K562 (cell line): ENCODE data around the gene TMEM144. TPM values are rescaled to one million over a fixed set of nuclear protein-coding genes. Genes with fewer than 3 reads are reported as not detected.

Experiments
- ATAC-seq: fragments of 200-7000 bp; cut with Tn5 transposase; 3 replicates; pipeline ENCODE4 v1.9.1; 2020; ENCODE audit warnings: moderate library complexity
- BruUV-seq: library from RNA; stranded (reverse); fragments of 400-500 nt; replicated peaks from 2 replicates; lab custom pipeline; 2021; lab: Mats Ljungman, UMichigan
- CTCF ChIA-PET: fragments of 300-600 bp; formaldehyde crosslinking; extraction: SDS; loops from one replicate; lab custom pipeline; 2021; ENCODE audit warnings: low intra/inter-chr PET ratio; lab: Yijun Ruan, JAX
- POLR2A ChIA-PET: fragments of 300-600, 350-650 bp; sonication (Branson Sonifier 250); formaldehyde crosslinking; extraction: SDS; loops from one replicate; lab custom pipeline; 2021; ENCODE audit warnings: antibody characterized with exemption, inconsistent platforms; lab: Yijun Ruan, JAX
- DNase-seq, 4 experiments: peaks; one replicate each; pipeline versions ENCODE4 v3.0.0 to v3.0.0-alpha.2; 2011 to 2018; ENCODE audit warnings: low spot score in 3 of 4, mixed read lengths in 3 of 4; ENCODE audit errors: extremely low read depth in 1 of 4
- FAIRE-seq: peaks from 2 replicates; lab custom pipeline; 2011; peaks lifted over from hg19 to GRCh38; lab: Jason Lieb, UNC
- H2AFZ ChIP-seq: 2 replicates; pipeline ENCODE4 v1.6.0; 2011; ENCODE audit warnings: low read depth, low read length, control low read depth, inconsistent platforms
- H3K27ac ChIP-seq: fragments of 200-600 bp; 3 replicates; pipeline ENCODE4 v1.8.0; 2011; ENCODE audit warnings: low read depth, mild to moderate bottlenecking, control low read depth, inconsistent platforms, low read length, moderate library complexity, mixed read lengths; ENCODE audit errors: extremely low read depth
- H3K27me3 ChIP-seq, 2 experiments: fragments of 300-600 bp in 1 of 2; 2 replicates in 1 of 2; 3 replicates in 1 of 2; pipeline versions ENCODE4 v1.6.0 to v1.8.0; 2011; ENCODE audit warnings: inconsistent platforms in 2 of 2, low read length in 2 of 2, mild to moderate bottlenecking in 1 of 2, mixed read lengths in 1 of 2, moderate library complexity in 1 of 2; ENCODE audit not compliant: control insufficient read depth in 2 of 2, insufficient read depth in 2 of 2
- H3K36me3 ChIP-seq: fragments of 300-600 bp; 3 replicates; pipeline ENCODE4 v1.8.0; 2011; ENCODE audit warnings: mild to moderate bottlenecking, low read length, inconsistent platforms; ENCODE audit not compliant: control insufficient read depth, insufficient read depth
- H3K4me1 ChIP-seq, 2 experiments: fragments of 200-600 bp in 1 of 2; replicated peaks in 1 of 2; 2 replicates in 1 of 2; 3 replicates in 1 of 2; pipeline versions ENCODE4 v1.5.1 to v1.8.0; 2011; ENCODE audit warnings: inconsistent platforms in 2 of 2, low read length in 2 of 2, mild to moderate bottlenecking in 1 of 2, mixed read lengths in 1 of 2, moderate library complexity in 1 of 2; ENCODE audit not compliant: control insufficient read depth in 2 of 2, insufficient read depth in 2 of 2
- H3K4me2 ChIP-seq: 2 replicates; pipeline ENCODE4 v1.6.1; 2011; ENCODE audit warnings: low read length, control low read depth, inconsistent platforms, mixed read lengths; ENCODE audit not compliant: insufficient read depth
- H3K4me3 ChIP-seq: fragments of 200-600 bp; sonication (generic), shearing (Covaris generic); 2 replicates; pipeline ENCODE4 v1.5.1; 2016; ENCODE audit warnings: control low read depth, inconsistent platforms
- H3K79me2 ChIP-seq: fragments of 200-600 bp; 3 replicates; pipeline ENCODE4 v1.8.0; 2011; ENCODE audit warnings: low read length, inconsistent platforms; ENCODE audit not compliant: control insufficient read depth, insufficient read depth
- H3K9ac ChIP-seq, 2 experiments: 2 replicates each; pipeline versions ENCODE4 v1.6.0 to v1.6.1; 2011; ENCODE audit warnings: low read depth in 2 of 2, low read length in 2 of 2, control low read depth in 1 of 2, inconsistent platforms in 1 of 2, mild to moderate bottlenecking in 1 of 2, mixed read lengths in 1 of 2; ENCODE audit not compliant: insufficient read depth in 1 of 2
- H3K9me1 ChIP-seq: one replicate; pipeline ENCODE4 v1.6.0; 2011; ENCODE audit warnings: inconsistent platforms, mild to moderate bottlenecking, low read length, moderate library complexity; ENCODE audit not compliant: control insufficient read depth, insufficient read depth
- H3K9me3 ChIP-seq: replicated peaks from 2 replicates; pipeline ENCODE4 v1.5.1; 2011; ENCODE audit warnings: low read depth, low read length, inconsistent platforms; ENCODE audit not compliant: control insufficient read depth, insufficient read depth
- H4K20me1 ChIP-seq: replicated peaks from 2 replicates; pipeline ENCODE4 v1.6.1; 2011; ENCODE audit warnings: low read length, inconsistent platforms, mixed read lengths; ENCODE audit not compliant: control insufficient read depth, insufficient read depth
- BRF1 ChIP-seq: IDR thresholded peaks from 3 replicates; pipeline ENCODE4 v1.6.1; 2011; ENCODE audit warnings: borderline replicate concordance, mild to moderate bottlenecking; ENCODE audit not compliant: insufficient read length; ENCODE audit errors: extremely low read depth
- EHMT2 ChIP-seq: fragments of 450-650 bp; IDR thresholded peaks from 2 replicates; pipeline ENCODE4 v1.6.1; 2018; ENCODE audit warnings: antibody characterized with exemption
- HIVEP1 ChIP-seq: fragments of 250-450 bp; sonication (Bioruptor Pico); IDR thresholded peaks from 2 replicates; pipeline ENCODE4 v1.4.0; 2020; ENCODE audit warnings: mild to moderate bottlenecking
- MIER1 ChIP-seq: fragments of 450-650 bp; IDR thresholded peaks from 2 replicates; pipeline ENCODE4 v1.6.1; 2016; ENCODE audit warnings: antibody characterized with exemption, mild to moderate bottlenecking, low read depth
- RUNX1 ChIP-seq: sonication (generic); IDR thresholded peaks from 2 replicates; pipeline ENCODE4 v1.6.1; 2016; ENCODE audit warnings: antibody characterized with exemption, low read depth
- ZBTB8A ChIP-seq: fragments of 450-650 bp; IDR thresholded peaks from 2 replicates; pipeline ENCODE4 v1.6.1; 2018; ENCODE audit warnings: mild to moderate bottlenecking, moderate library complexity; ENCODE audit not compliant: partially characterized antibody
- ZNF253 ChIP-seq: fragments of 250-450 bp; sonication (Bioruptor Pico); conservative IDR thresholded peaks from 2 replicates; pipeline ENCODE4 v1.6.1; 2021; ENCODE audit warnings: mild to moderate bottlenecking
- ZNF583 ChIP-seq: fragments of 250-450 bp; sonication (Bioruptor Pico); IDR thresholded peaks from 2 replicates; pipeline ENCODE4 v1.4.0; 2020
- WGBS: fragments of 100-300 bp; shearing (Covaris generic); methylation state at CpG from one replicate; pipeline ENCODE4 v1.1.6; 2016; ENCODE audit warnings: low coverage, mixed read lengths; ENCODE audit not compliant: insufficient coverage; ENCODE audit errors: missing lambda C conversion rate; 5-methylcytosine and 5-hydroxymethylcytosine counted together
- in situ Hi-C: fragments of 300-500 bp; cut with MboI; formaldehyde crosslinking; loops from 4 replicates; pipeline ENCODE4 v1.15.0; 2018; ENCODE audit warnings: inconsistent platforms, mixed read lengths
- intact Hi-C: fragments of 100-400 bp; cut with micrococcal nuclease; formaldehyde crosslinking; loops from 2 replicates; pipeline ENCODE4 v1.14.2; 2022
- polyA plus RNA-seq, 8 experiments: library from polyadenylated mRNA; depleted of rRNA in 4 of 8; stranded (reverse) in 5 of 8; unstranded in 3 of 8; fragments of >200 nt; fragmentation: Nextera tagmentation in 2 of 8; fragmentation: Illumina TruSeq in 1 of 8; extraction: Ambion mirVana in 2 of 8; extraction: Trizol in 1 of 8; gene quantifications; 2 replicates each; pipeline versions ENCODE4 v1.2.1 to v1.2.3, GENCODE V29; 2011 to 2014; ENCODE audit warnings: inconsistent platforms in 1 of 8, missing spikeins in 1 of 8
- total RNA-seq, 7 experiments: library from RNA; depleted of rRNA in 6 of 7; stranded (reverse); fragments of >200 nt in 6 of 7; fragmentation: Illumina TruSeq in 2 of 7; extraction: Trizol in 2 of 7; gene quantifications; 2 replicates each; pipeline versions ENCODE4 v1.2.1 to v1.2.3, GENCODE V29; 2011 to 2021; ENCODE audit warnings: low replicate concordance in 1 of 7
- TF ChIP-seq, protein P1 (sequence below): fragments of 200-600 bp; sonication (generic); IDR thresholded peaks from one replicate; pipeline ENCODE4 v1.6.1; 2012; ENCODE audit warnings: mild to moderate bottlenecking, low read depth, low read length, inconsistent platforms

The TMEM144 gene
- total and polyA plus RNA-seq, 9 of the 15 experiments (the other 6 are each of a cell fraction or from before 2014, with no cell fraction given): 4.0 to 12.0 (median 6.1) TPM

DNA sequence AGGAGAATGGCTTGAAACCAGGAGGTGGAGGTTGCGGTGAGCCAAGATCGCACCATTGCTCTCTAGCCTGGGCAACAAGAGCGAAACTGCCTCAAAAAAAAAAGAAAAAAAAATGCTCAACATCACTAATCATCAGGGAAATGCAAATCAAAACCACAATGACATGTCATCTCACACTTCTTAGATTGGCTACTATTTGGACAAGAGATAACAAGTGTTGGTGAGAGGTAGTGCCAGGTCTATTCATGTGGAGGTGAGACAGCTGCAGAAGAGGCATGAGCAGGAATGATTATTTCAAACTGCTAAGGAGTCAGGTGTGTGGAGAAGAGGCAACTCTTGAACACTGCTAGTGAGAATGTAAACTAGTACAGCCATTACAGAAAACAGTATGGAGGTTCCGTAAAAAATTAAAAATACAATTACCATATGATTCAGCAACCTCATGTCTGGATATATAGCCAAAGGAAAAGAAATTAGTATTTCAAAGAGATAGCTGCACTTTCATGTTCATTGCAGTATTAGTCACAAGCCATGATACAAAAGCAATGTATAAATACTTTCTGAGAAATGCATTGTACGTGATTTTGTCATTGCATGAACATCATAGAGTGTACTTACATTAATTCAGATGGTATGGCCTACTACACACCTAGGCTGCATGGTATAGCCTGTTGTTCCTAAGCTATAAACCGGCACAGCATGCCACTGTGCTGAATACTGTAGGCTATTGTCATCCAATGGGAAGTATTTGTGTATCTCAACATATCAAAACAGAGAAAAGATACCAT, 75.3 kb downstream of the TMEM144 start:
- H3K27me3 ChIP-seq: no peaks in the 10 kb centered on the region

More for the DNA sequence above, 75.3 kb downstream of the TMEM144 start:
- H3K4me1 ChIP-seq: peaks cover 0 to 4% of the 10 kb centered on the region in 2 experiments; a peak in 1 of 5 replicates
- ChIA-PET POLR2A (interaction anchor here (0.5 kb wide), 1 partner anchor 62 kb away, joined by 3 read pairs; no protein-coding TSS in a partner anchor), CTCF (no interaction called here)
- no peaks in the 10 kb centered on the region for H3K9me1 ChIP-seq
- no peak overlapping the region for H3K9ac ChIP-seq
- intact Hi-C loops: no loop called here
- no peaks in the 10 kb centered on the region for H3K36me3 ChIP-seq
- DNase-seq (no peak), ATAC-seq (no peak; the same call in 2 of the 3 replicates), FAIRE-seq (no peak)
- no peak for TF ChIP-seq ZBTB8A
- TF ChIP-seq, protein P1, sequence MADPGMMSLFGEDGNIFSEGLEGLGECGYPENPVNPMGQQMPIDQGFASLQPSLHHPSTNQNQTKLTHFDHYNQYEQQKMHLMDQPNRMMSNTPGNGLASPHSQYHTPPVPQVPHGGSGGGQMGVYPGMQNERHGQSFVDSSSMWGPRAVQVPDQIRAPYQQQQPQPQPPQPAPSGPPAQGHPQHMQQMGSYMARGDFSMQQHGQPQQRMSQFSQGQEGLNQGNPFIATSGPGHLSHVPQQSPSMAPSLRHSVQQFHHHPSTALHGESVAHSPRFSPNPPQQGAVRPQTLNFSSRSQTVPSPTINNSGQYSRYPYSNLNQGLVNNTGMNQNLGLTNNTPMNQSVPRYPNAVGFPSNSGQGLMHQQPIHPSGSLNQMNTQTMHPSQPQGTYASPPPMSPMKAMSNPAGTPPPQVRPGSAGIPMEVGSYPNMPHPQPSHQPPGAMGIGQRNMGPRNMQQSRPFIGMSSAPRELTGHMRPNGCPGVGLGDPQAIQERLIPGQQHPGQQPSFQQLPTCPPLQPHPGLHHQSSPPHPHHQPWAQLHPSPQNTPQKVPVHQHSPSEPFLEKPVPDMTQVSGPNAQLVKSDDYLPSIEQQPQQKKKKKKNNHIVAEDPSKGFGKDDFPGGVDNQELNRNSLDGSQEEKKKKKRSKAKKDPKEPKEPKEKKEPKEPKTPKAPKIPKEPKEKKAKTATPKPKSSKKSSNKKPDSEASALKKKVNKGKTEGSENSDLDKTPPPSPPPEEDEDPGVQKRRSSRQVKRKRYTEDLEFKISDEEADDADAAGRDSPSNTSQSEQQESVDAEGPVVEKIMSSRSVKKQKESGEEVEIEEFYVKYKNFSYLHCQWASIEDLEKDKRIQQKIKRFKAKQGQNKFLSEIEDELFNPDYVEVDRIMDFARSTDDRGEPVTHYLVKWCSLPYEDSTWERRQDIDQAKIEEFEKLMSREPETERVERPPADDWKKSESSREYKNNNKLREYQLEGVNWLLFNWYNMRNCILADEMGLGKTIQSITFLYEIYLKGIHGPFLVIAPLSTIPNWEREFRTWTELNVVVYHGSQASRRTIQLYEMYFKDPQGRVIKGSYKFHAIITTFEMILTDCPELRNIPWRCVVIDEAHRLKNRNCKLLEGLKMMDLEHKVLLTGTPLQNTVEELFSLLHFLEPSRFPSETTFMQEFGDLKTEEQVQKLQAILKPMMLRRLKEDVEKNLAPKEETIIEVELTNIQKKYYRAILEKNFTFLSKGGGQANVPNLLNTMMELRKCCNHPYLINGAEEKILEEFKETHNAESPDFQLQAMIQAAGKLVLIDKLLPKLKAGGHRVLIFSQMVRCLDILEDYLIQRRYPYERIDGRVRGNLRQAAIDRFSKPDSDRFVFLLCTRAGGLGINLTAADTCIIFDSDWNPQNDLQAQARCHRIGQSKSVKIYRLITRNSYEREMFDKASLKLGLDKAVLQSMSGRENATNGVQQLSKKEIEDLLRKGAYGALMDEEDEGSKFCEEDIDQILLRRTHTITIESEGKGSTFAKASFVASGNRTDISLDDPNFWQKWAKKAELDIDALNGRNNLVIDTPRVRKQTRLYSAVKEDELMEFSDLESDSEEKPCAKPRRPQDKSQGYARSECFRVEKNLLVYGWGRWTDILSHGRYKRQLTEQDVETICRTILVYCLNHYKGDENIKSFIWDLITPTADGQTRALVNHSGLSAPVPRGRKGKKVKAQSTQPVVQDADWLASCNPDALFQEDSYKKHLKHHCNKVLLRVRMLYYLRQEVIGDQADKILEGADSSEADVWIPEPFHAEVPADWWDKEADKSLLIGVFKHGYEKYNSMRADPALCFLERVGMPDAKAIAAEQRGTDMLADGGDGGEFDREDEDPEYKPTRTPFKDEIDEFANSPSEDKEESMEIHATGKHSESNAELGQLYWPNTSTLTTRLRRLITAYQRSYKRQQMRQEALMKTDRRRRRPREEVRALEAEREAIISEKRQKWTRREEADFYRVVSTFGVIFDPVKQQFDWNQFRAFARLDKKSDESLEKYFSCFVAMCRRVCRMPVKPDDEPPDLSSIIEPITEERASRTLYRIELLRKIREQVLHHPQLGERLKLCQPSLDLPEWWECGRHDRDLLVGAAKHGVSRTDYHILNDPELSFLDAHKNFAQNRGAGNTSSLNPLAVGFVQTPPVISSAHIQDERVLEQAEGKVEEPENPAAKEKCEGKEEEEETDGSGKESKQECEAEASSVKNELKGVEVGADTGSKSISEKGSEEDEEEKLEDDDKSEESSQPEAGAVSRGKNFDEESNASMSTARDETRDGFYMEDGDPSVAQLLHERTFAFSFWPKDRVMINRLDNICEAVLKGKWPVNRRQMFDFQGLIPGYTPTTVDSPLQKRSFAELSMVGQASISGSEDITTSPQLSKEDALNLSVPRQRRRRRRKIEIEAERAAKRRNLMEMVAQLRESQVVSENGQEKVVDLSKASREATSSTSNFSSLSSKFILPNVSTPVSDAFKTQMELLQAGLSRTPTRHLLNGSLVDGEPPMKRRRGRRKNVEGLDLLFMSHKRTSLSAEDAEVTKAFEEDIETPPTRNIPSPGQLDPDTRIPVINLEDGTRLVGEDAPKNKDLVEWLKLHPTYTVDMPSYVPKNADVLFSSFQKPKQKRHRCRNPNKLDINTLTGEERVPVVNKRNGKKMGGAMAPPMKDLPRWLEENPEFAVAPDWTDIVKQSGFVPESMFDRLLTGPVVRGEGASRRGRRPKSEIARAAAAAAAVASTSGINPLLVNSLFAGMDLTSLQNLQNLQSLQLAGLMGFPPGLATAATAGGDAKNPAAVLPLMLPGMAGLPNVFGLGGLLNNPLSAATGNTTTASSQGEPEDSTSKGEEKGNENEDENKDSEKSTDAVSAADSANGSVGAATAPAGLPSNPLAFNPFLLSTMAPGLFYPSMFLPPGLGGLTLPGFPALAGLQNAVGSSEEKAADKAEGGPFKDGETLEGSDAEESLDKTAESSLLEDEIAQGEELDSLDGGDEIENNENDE: no peak
- TF ChIP-seq ZNF253 (CRISPR knock-in tag): no peak
- TF ChIP-seq ZNF583 (CRISPR knock-in tag): no peak
- TF ChIP-seq EHMT2: no peak
- TF ChIP-seq HIVEP1 (CRISPR knock-in tag): no peak
- no peak for TF ChIP-seq BRF1
- no peak for TF ChIP-seq MIER1
- TF ChIP-seq RUNX1: no peak
- no TSS peak for BruUV-seq
- H3K4me2 ChIP-seq: no peak overlapping the region
- H2AFZ ChIP-seq: 0 out of 2 replicates have a peak overlapping the region, but pooled peaks have one; percentile 12
- H3K79me2 ChIP-seq: no peaks in the 10 kb centered on the region
- in situ Hi-C loops: no loop called here
- H3K9me3 ChIP-seq: no peaks in the 10 kb centered on the region
- H3K4me3 ChIP-seq: no peak overlapping the region
- H3K27ac ChIP-seq: no peak overlapping the region
- no peaks in the 10 kb centered on the region for H4K20me1 ChIP-seq
- 38% methylated on average over 5 of the region's 6 CpGs for WGBS
